Endothelial cell of umbilical vein (primary cell): ENCODE measurements around the gene FCN2. TPM values are rescaled to one million over a fixed set of nuclear protein-coding genes. Genes with fewer than 3 reads are reported as not detected.

Experiments
- BruUV-seq: library from RNA; stranded (reverse); fragments of 400-500 nt; replicated peaks from 2 replicates; lab custom pipeline; 2021; lab: Mats Ljungman, UMichigan
- CTCF ChIA-PET: fragments of 300-600, 350-600 bp; sonication (Branson Sonifier 250); formaldehyde crosslinking; loops from one replicate; lab custom pipeline; 2021; ENCODE audit warnings: antibody characterized with exemption, inconsistent platforms; lab: Charles Lee
- POLR2A ChIA-PET: fragments of 300-600, 350-600 bp; sonication (Branson Sonifier 250); formaldehyde crosslinking; loops from one replicate; lab custom pipeline; 2021; ENCODE audit warnings: antibody characterized with exemption, inconsistent platforms; lab: Charles Lee
- DNase-seq: peaks from one replicate; pipeline ENCODE4 v3.0.0-alpha.2; 2011; ENCODE audit warnings: low read depth, low spot score
- FAIRE-seq: peaks from 2 replicates; lab custom pipeline; 2011; peaks lifted over from hg19 to GRCh38; lab: Jason Lieb, UNC
- H2AFZ ChIP-seq: 2 replicates; pipeline ENCODE4 v1.6.0; 2012; ENCODE audit warnings: low read depth, low read length, control low read depth, inconsistent platforms
- H3K27ac ChIP-seq: 2 replicates; pipeline ENCODE4 v1.5.1; 2011; ENCODE audit warnings: low read depth, mild to moderate bottlenecking, control low read depth, low read length, moderate library complexity; ENCODE audit not compliant: insufficient read depth
- H3K27me3 ChIP-seq, 2 experiments: 2 replicates each; pipeline versions ENCODE4 v1.6.0 to v1.6.1; 2011; ENCODE audit warnings: low read length in 2 of 2, mixed read lengths in 1 of 2; ENCODE audit not compliant: control insufficient read depth in 2 of 2, insufficient read depth in 2 of 2
- H3K36me3 ChIP-seq, 2 experiments: 2 replicates in 1 of 2; 3 replicates in 1 of 2; pipeline ENCODE4 v1.5.1; 2011; ENCODE audit warnings: low read length in 2 of 2, mild to moderate bottlenecking in 1 of 2, moderate library complexity in 1 of 2; ENCODE audit not compliant: control insufficient read depth in 2 of 2, insufficient read depth in 2 of 2; ENCODE audit errors: extremely low read depth in 1 of 2
- H3K4me1 ChIP-seq: 3 replicates; pipeline ENCODE4 v1.5.1; 2011; ENCODE audit warnings: mild to moderate bottlenecking, low read length; ENCODE audit not compliant: control insufficient read depth, insufficient read depth; ENCODE audit errors: extremely low read depth
- H3K4me2 ChIP-seq: 2 replicates; pipeline ENCODE4 v1.6.1; 2011; ENCODE audit warnings: low read length, control low read depth, mixed read lengths; ENCODE audit not compliant: insufficient read depth
- H3K4me3 ChIP-seq, 3 experiments: fragments of 200-600 bp in 1 of 3; sonication (generic), shearing (Covaris generic) in 1 of 3; replicated peaks in 1 of 3; 2 replicates each; pipeline ENCODE4 v1.5.1; 2011 to 2016; ENCODE audit warnings: control low read depth in 3 of 3, low read length in 3 of 3, mild to moderate bottlenecking in 2 of 3, inconsistent platforms in 1 of 3, low read depth in 1 of 3, moderate library complexity in 1 of 3; ENCODE audit not compliant: insufficient read depth in 1 of 3
- H3K79me2 ChIP-seq: 2 replicates; pipeline ENCODE4 v1.6.0; 2012; ENCODE audit warnings: low read length, inconsistent platforms; ENCODE audit not compliant: control insufficient read depth, insufficient read depth
- H3K9ac ChIP-seq: replicated peaks from 2 replicates; pipeline ENCODE3; 2011; ENCODE audit warnings: low read length, control low read depth; ENCODE audit not compliant: insufficient read depth; ENCODE audit errors: extremely low read depth
- H3K9me1 ChIP-seq: replicated peaks from 3 replicates; pipeline ENCODE4 v1.6.0; 2011; ENCODE audit warnings: mild to moderate bottlenecking, low read length; ENCODE audit not compliant: control insufficient read depth, insufficient read depth; ENCODE audit errors: extremely low read depth
- H3K9me3 ChIP-seq: replicated peaks from 2 replicates; pipeline ENCODE4 v1.5.1; 2012; ENCODE audit warnings: low read length, inconsistent platforms; ENCODE audit not compliant: control insufficient read depth, insufficient read depth
- H4K20me1 ChIP-seq: replicated peaks from 2 replicates; pipeline ENCODE3; 2011; ENCODE audit warnings: mild to moderate bottlenecking, low read length; ENCODE audit not compliant: control insufficient read depth, insufficient read depth; ENCODE audit errors: extremely low read depth
- CTCF ChIP-seq, 2 donors: IDR thresholded peaks; 1 replicate in 1 of 2; 2 replicates in 1 of 2; pipeline ENCODE4 v1.5.1; 2011; ENCODE audit warnings: low read length in 2 of 2, mild to moderate bottlenecking in 2 of 2, moderate library complexity in 2 of 2, control low read depth in 1 of 2, inconsistent platforms in 1 of 2, low read depth in 1 of 2; ENCODE audit not compliant: insufficient read depth in 1 of 2; ENCODE audit errors: extremely low read depth in 1 of 2
- EZH2 ChIP-seq: IDR thresholded peaks from 2 replicates; pipeline ENCODE4 v1.6.1; 2012; ENCODE audit warnings: borderline replicate concordance, low read depth, mild to moderate bottlenecking, moderate library complexity, low read length, inconsistent platforms; ENCODE audit not compliant: severe bottlenecking
- FOS ChIP-seq: IDR thresholded peaks from 2 replicates; pipeline ENCODE4 v1.6.1; 2011; ENCODE audit warnings: mild to moderate bottlenecking, low read length, moderate library complexity, borderline replicate concordance; ENCODE audit not compliant: insufficient read depth
- GATA2 ChIP-seq: IDR thresholded peaks from 2 replicates; pipeline ENCODE4 v1.7.0; 2011; ENCODE audit warnings: low read depth, mild to moderate bottlenecking, moderate library complexity, mixed read lengths, low read length; ENCODE audit not compliant: insufficient read length, insufficient read depth
- JUN ChIP-seq: IDR thresholded peaks from 2 replicates; pipeline ENCODE4 v1.6.1; 2011; ENCODE audit warnings: borderline replicate concordance, low read depth; ENCODE audit not compliant: insufficient read length, insufficient read depth
- MYC ChIP-seq: IDR thresholded peaks from one replicate; pipeline ENCODE4 v1.6.1; 2011; ENCODE audit warnings: mild to moderate bottlenecking, low read depth, low read length
- POLR2A ChIP-seq: IDR thresholded peaks from 2 replicates; pipeline ENCODE4 v1.6.1; 2012; ENCODE audit warnings: low read depth, mild to moderate bottlenecking, control low read depth, low read length
- POLR2AphosphoS5 ChIP-seq: IDR thresholded peaks from 2 replicates; pipeline ENCODE4 v1.6.1; 2012; ENCODE audit warnings: low read depth, mild to moderate bottlenecking, control low read depth, low read length, moderate library complexity; ENCODE audit not compliant: insufficient read depth
- dilution Hi-C: fragments of 300-500 bp; cut with MboI; formaldehyde crosslinking; loops from one replicate; pipeline ENCODE4 v1.15.0; 2019; ENCODE audit warnings: low sequenced_read_pairs; ENCODE audit not compliant: extremely low pct_ligation_motif_present
- intact Hi-C: fragments of 100-400 bp; cut with micrococcal nuclease; formaldehyde crosslinking; loops from one replicate; pipeline ENCODE4 v1.10.0; 2022
- microRNA-seq: library from miRNA; unstranded; fragments of <30 nt; microRNA quantifications from one replicate; pipeline ENCODE4 v1.2.0, GENCODE V29; 2021; ENCODE audit warnings: borderline number of aligned reads, borderline replicate concordance
- polyA plus RNA-seq, 4 experiments: library from polyadenylated mRNA; depleted of rRNA in 3 of 4; stranded (reverse) in 3 of 4; unstranded in 1 of 4; fragments of >200 nt; gene quantifications; 2 replicates each; pipeline versions ENCODE4 v1.2.1 to v1.2.3, GENCODE V29; 2011 to 2012; ENCODE audit warnings: missing spikeins in 1 of 4
- small RNA-seq: library from RNA; depleted of rRNA; stranded (forward); fragments of <200 nt; gene quantifications from one replicate; pipeline ENCODE3, GENCODE V24; 2012; ENCODE audit warnings: low replicate concordance, low read depth; ENCODE audit not compliant: insufficient read depth, insufficient read length
- total RNA-seq: library from RNA; stranded (reverse); gene quantifications from 2 replicates; pipeline ENCODE4 v1.2.3, GENCODE V29; 2021
- TF ChIP-seq, protein P1 (sequence below): IDR thresholded peaks from 2 replicates; pipeline ENCODE4 v1.6.1; 2011; ENCODE audit not compliant: insufficient read depth, insufficient read length

The FCN2 gene
- total and polyA plus RNA-seq, 2 donors (not counting 3 experiments of a cell fraction or from before 2014, with no cell fraction given) = not detected

- CTCF ChIA-PET = no interaction called here
- no peak for FAIRE-seq
Observed at GRCh38 chr9:134936346-134937163, 55.9 kb downstream of the FCN2 start.

More at GRCh38 chr9:134936346-134937163, 55.9 kb downstream of the FCN2 start:
- no peaks in the 10 kb centered on the region for H3K9me3 ChIP-seq
- BruUV-seq = no TSS peak
- no peaks in the 10 kb centered on the region for H3K4me1 ChIP-seq
- no peaks in the 10 kb centered on the region for H4K20me1 ChIP-seq
- no peak overlapping the region for H3K4me2 ChIP-seq
- no peak overlapping the region for H2AFZ ChIP-seq
- no peaks in the 10 kb centered on the region for H3K79me2 ChIP-seq
- intact Hi-C loops = no loop called here
- H3K9me1 ChIP-seq = no peaks in the 10 kb centered on the region
- no peak overlapping the region for H3K4me3 ChIP-seq
- H3K27me3 ChIP-seq = no peaks in the 10 kb centered on the region
- dilution Hi-C loops = no loop called here
- H3K27ac ChIP-seq = no peak overlapping the region
- DNase-seq = no peak
- TF ChIP-seq, protein P1, sequence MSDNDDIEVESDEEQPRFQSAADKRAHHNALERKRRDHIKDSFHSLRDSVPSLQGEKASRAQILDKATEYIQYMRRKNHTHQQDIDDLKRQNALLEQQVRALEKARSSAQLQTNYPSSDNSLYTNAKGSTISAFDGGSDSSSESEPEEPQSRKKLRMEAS = no peak
- TF ChIP-seq FOS (no peak), POLR2AphosphoS5 (no peak), EZH2 (no peak), GATA2 (no peak), POLR2A (no peak), CTCF (IDR thresholded peaks at IDR 0.05; ENCODE audit: extremely low read depth in 1 of 2, insufficient read depth in 1 of 2, low read depth in 1 of 2, low read length in 2 of 2) (no peak), MYC (no peak), JUN (no peak)
- H3K9ac ChIP-seq = no peak overlapping the region
- POLR2A ChIA-PET = no interaction called here
- H3K36me3 ChIP-seq = no peaks in the 10 kb centered on the region

Small RNA genes within 50 kb of the gene (microRNA-seq; reads per million reads assigned to microRNA genes)
- not detected for gene MIR3689A
- gene MIR3689B = not detected
- not detected for gene MIR3689C
- not detected for gene MIR3689D1
- not detected for gene MIR3689D2
- not detected for gene MIR3689E
- not detected for gene MIR3689F

Small RNA genes within 50 kb of the gene (small RNA-seq; reads per million reads assigned to genes)
- gene AL603650.1 = not detected
- not detected for gene MIR3689A
- gene MIR3689B = not detected
- gene MIR3689C = not detected
- gene MIR3689D1 = not detected
- not detected for gene MIR3689D2
- not detected for gene MIR3689E
- gene MIR3689F = not detected

Other genes with a start within 250 kb of the FCN2 start
- gene COL5A1, start 239.0 kb upstream of the FCN2 start, total RNA-seq = 164 and 175 TPM in 2 replicates
- 97.4 and 102 TPM in 2 replicates for gene COL5A1, start 239.0 kb upstream of the FCN2 start, polyA plus RNA-seq
- not detected in 2 replicates for gene FCN1, start 37.1 kb downstream of the FCN2 start, total RNA-seq
- not detected in 2 replicates for gene FCN1, start 37.1 kb downstream of the FCN2 start, polyA plus RNA-seq
- 0.42 and 0.95 TPM in 2 replicates for gene OLFM1, start 206.9 kb downstream of the FCN2 start, total RNA-seq
- gene OLFM1, start 206.9 kb downstream of the FCN2 start, polyA plus RNA-seq = 0.07 and 0.13 TPM in 2 replicates